GM20000 (cell line): Measurements from ENCODE around the gene CIC.
"Not testable (repeated sequence)": the region's sequence is repeated elsewhere in the genome, so short reads cannot be mapped to it uniquely, and the experiment has no call there.

Experiments
- DNase-seq: peaks from one replicate; pipeline ENCODE4 v3.0.0; 2012; ENCODE audit warnings: low spot score
- CTCF ChIP-seq: IDR thresholded peaks from 2 replicates; pipeline ENCODE4 v1.5.1; 2012; ENCODE audit warnings: mild to moderate bottlenecking, control low read depth; ENCODE audit errors: extremely low read depth, missing control alignments

The CIC gene

GRCh38 chr19:42335971-42336370, 66.9 kb downstream of the CIC start:
- no peak for TF ChIP-seq CTCF
- no peak for DNase-seq

GRCh38 chr19:42339126-42339860, 70.2 kb downstream of the CIC start:
- DNase-seq: not testable (repeated sequence)

GRCh38 chr19:42339922-42340321, 70.9 kb downstream of the CIC start:
- not testable (repeated sequence) for DNase-seq

GRCh38 chr19:42343344-42344110, 74.5 kb downstream of the CIC start:
- no peak for TF ChIP-seq CTCF
- DNase-seq: no peak

GRCh38 chr19:42344336-42344893, 75.4 kb downstream of the CIC start:
- TF ChIP-seq CTCF: no peak
- DNase-seq: no peak
